HS-27A (cell line): ENCODE results near the gene LPAR1.
A peak's percentile ranks its signal among the peaks of the same experiment; 100 is the strongest.

Source experiments
- DNase-seq: peaks from one replicate; pipeline ENCODE4 v3.0.0-alpha.2; 2012; ENCODE audit warnings: low read depth, missing footprints

The LPAR1 gene

GRCh38 chr9:110952540-110952859 is 85.8 kb downstream of the LPAR1 start:
- no peak for DNase-seq

DNA sequence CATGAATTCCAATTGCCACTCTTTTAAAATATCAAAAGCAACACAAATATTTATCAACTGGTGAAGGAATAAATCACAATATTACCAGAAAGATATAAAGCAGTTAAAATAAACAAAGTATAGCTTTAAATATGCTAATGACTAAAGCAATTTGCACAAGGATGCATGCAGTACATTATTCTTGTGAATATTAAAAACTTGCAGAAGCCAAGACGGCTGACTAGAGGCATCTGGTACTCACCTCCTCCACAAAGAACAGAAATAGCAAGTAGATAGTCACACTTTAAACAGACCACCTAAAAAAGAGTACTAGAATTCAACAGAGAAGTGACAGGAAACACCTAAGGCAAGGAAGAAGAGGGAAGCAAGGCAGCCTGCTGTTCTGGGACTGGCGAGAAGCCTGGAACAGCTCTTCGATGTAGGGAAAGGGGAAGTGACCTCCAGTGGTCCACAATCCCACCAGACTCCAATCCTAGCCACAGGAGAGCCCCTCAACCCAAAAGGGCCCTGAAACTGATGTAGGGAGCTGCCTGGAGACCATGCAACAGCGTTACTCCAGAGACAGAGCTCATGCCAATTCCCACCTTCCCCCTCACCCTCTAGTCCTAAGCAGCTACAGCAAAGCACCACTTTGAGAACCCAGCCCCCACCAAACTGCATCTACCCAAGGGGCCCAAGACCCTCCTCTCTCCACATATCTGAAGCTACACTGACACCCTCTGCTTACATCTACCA is 86.3 kb downstream of the LPAR1 start:
- no peak for DNase-seq

GRCh38 chr9:110950041-110950645 is 88.1 kb downstream of the LPAR1 start:
- DNase-seq, result no peak

- no peak for DNase-seq
Observed at GRCh38 chr9:110949081-110949480, 89.2 kb downstream of the LPAR1 start.

GRCh38 chr9:110947491-110948044 is 90.7 kb downstream of the LPAR1 start:
- no peak for DNase-seq

DNA sequence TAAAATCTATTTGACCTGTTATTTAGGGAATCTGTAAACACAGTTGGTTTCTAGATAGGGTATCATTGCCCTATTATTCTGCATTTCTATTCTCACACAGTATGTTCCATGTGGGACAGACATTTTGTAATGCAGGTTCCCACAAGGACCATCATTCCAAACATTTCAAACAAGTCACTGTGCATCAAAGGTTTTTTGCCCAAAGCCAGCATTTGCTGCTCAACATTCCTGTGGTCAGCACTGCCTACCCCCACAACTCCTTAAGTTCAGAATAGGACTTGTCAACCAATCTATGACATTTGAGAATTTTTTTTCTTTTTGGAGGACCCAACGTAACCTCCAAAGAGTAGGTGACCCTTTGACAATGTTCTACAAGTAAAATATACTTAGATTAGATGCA is 95.7 kb downstream of the LPAR1 start:
- peak; percentile 79 for DNase-seq

- no peak for DNase-seq
Observed at GRCh38 chr9:110940951-110941557, 97.2 kb downstream of the LPAR1 start.

GRCh38 chr9:110939573-110939972 is 98.7 kb downstream of the LPAR1 start:
- no peak for DNase-seq

DNA sequence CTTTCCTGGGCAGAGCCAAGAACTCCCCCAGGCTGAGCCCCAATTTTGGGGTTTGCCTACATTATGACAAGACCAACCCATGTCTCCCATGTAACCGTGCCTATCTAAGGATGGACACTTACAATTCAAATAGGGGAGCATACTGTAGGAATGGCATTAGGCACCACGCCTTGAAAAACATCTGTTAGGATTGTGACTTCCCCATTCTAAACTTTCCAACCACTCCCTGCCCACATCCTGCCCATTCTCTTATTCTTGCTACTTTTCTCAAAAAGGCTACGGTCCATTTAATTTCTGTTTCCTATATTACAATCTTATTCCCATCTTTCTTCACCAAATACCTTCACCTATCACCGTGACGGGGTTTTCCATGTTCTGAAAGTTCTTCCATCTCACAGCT is 99.2 kb downstream of the LPAR1 start:
- no peak for DNase-seq

DNA sequence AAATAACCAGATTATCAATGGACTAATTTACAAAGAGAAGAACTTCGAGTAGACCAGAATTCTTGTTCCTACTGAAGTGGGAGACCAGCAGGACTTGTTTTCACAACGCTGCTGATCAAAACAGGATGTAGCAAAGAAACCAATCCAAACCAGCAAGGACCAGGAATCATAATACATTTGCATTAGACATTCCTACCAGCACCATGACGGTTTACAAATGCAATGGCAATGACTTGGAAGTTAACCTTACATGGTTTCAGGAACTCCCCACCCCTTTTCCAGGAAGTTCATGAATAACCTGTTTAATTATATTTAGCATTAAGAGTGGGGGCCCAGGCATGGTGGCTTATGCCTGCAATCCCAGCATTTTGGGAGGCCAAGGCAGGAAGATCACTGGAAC is 100.0 kb downstream of the LPAR1 start:
- DNase-seq, result no peak

- no peak for DNase-seq
Observed at GRCh38 chr9:110936719-110937452, 101.4 kb downstream of the LPAR1 start.

GRCh38 chr9:110936237-110936636 is 102.0 kb downstream of the LPAR1 start:
- no peak for DNase-seq

- DNase-seq, result no peak
Observed at GRCh38 chr9:110935829-110936228, 102.4 kb downstream of the LPAR1 start.

DNA sequence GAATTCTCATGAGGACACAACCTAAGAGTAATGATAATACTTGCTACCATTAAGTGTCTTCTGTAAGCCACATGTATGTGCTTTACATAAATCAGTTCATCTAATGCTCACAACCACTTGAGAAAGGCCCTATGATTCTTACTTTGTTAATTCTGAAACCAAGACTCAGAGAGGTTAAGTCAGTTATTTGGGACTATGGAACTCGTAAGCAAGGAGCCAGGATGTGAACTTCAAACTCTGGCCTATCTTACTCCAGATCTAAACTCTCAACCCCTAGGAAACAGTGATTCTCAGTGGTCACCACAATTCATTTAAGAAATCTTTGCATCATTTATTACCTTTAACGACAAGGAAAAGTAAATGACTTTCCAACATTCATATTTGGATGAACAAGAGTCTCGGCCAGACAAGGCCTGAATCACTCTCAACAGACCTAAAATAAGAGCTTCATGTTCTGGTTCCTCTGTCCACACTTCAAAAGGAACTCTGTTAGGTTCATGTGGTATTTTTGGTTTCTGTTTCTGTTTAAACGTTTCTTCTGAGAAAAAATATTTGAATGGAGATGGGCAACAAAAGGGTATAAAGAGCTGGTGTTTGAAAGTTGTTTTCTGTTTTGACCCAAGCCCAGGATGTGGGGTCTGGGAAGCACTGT is 104.8 kb downstream of the LPAR1 start:
- no peak for DNase-seq

DNA sequence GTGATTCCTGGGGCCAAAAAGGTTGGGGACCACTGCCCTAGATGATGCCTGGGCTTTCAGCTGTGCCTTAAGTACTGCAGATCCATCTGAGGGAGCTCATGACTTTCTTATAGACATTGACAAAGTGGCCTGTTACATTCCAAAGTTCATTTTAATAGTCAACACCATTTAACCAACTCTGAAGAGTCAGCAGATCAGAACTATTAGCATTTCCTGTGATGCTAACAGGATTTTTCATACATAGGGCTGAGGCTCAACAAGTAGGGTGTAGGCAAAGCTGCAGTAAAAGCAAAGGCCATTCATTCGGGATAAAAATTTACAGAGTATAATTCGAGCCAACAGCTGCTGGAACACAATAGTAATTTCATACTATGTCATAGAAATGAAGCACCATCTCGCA is 105.4 kb downstream of the LPAR1 start:
- no peak for DNase-seq

GRCh38 chr9:110928599-110928998 is 109.7 kb downstream of the LPAR1 start:
- no peak for DNase-seq

- no peak for DNase-seq
Observed at GRCh38 chr9:110926828-110927487, 111.3 kb downstream of the LPAR1 start.

- no peak for DNase-seq
Observed at GRCh38 chr9:110923601-110924000, 114.7 kb downstream of the LPAR1 start.

GRCh38 chr9:110922145-110922544 is 116.1 kb downstream of the LPAR1 start:
- DNase-seq, result no peak

- no peak for DNase-seq
Observed at GRCh38 chr9:110921705-110922104, 116.6 kb downstream of the LPAR1 start.

GRCh38 chr9:110919609-110920008 is 118.7 kb downstream of the LPAR1 start:
- no peak for DNase-seq

DNA sequence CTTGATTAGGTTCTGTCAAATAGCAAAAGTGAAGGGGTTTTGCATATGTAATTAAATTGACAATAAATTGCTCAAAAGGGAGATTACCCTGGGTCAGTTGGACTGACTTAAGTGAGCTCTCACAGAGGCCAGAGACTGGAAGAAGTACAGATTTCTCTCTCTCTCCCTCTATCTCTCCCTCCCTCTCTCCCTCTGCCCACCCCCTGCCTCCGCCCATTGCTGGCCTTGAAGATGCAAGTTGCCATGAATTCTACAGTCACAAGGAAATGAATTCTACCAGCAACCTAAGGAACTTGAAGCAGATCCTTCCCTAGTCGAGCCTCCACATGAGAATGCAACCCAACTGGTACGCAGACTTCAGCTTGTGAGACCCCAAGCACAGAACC is 119.2 kb downstream of the LPAR1 start:
- no peak for DNase-seq
